ENCODE results near the gene FSCN2.

FSCN2 gene

DNA sequence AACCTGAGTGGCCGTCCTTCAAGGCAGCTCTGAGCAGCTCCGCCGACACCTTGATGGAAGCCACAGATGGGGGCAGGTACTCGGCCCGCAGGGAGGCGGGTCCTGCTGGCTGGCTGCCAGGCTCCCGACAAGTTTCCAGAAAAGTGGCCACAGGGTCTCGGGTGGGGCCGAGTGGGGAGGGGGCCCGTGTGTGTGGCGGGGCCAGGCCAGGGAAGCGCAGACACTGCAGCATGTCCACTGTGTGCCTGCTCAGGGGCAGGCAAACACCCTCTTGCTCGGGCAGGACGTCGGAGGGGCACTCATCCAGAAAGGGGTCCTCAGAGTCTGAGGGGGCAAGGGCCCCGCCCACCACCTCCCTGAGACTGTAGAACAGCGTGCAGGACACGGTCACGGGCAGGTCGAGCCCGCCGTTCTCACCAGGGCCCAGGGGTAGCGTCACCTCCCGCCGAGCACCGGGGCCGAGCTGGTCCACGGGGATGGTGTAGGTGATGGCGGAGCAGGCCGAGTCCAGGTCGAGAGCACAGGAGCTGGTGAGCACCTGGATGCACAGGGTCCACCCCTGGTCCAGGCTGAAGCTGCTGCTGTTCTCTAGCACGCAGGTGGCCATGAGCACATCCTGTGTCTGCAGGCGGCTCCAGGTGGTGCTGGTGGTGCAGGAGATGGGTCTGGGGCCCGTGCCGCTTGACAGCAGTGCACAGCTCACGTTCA, 18.9 kb downstream of the FSCN2 start:
- H3K27ac ChIP-seq (ENCODE audit: low read depth, low read length) = no peak overlapping the region
- no peak overlapping the region for H3K9ac ChIP-seq (ENCODE audit: low read depth, low read length)
- no peaks in the 10 kb centered on the region for H3K9me3 ChIP-seq (ENCODE audit: control insufficient read depth, insufficient read depth, low read length)
- peaks cover 72% of the 10 kb centered on the region for H3K36me3 ChIP-seq (ENCODE audit: control insufficient read depth, insufficient read depth, low read length)
- H3K4me1 ChIP-seq (ENCODE audit: control insufficient read depth, insufficient read depth, low read length) = peaks cover 3% of the 10 kb centered on the region; the same call in 1 of the 2 replicates
- no peaks in the 10 kb centered on the region for H3K27me3 ChIP-seq (ENCODE audit: control insufficient read depth, insufficient read depth, low read length)
- no peak overlapping the region for H3K4me3 ChIP-seq (ENCODE audit: low read depth, low read length)

GRCh38 chr17:81547614-81547982, 19.4 kb downstream of the FSCN2 start:
- Histone ChIP-seq H3K9me3 (ENCODE audit: control insufficient read depth, insufficient read depth, low read length) (no peaks in the 10 kb centered on the region), H3K27me3 (ENCODE audit: control insufficient read depth, insufficient read depth, low read length) (no peaks in the 10 kb centered on the region), H3K4me3 (ENCODE audit: low read depth, low read length) (no peak overlapping the region), H3K4me1 (ENCODE audit: control insufficient read depth, insufficient read depth, low read length) (peaks cover 3% of the 10 kb centered on the region; the same call in 1 of the 2 replicates), H3K36me3 (ENCODE audit: control insufficient read depth, insufficient read depth, low read length) (peaks cover 72% of the 10 kb centered on the region), H3K9ac (ENCODE audit: low read depth, low read length) (no peak overlapping the region), H3K27ac (ENCODE audit: low read depth, low read length) (no peak overlapping the region)

DNA sequence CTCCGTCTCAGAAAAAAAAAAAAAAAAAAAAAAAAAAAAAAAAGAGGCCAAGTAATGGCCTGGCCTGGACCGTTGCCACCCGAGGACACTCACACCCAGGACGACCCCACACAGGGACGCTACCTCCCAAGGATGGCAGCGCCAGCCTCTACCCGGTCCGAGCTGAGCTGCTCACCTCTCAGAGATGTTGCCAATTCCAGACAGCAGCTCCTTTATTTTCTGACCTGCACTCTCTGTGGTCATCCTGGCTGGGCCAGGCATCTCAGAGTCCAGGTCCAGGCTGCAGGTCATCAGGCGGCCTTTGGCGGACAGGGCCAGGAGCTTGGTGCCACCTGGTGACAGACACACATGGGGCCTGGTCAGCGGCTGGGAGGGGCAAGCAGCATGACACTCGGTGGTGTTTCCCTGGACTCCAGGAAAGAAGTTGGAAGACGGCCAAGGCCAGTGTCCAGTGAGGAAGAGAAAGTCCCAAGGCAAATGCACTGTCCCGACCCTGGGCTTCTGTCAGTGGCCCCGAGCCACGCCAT, 20.9 kb downstream of the FSCN2 start:
- H3K36me3 ChIP-seq (ENCODE audit: control insufficient read depth, insufficient read depth, low read length) = peaks cover 65% of the 10 kb centered on the region
- H3K4me1 ChIP-seq (ENCODE audit: control insufficient read depth, insufficient read depth, low read length) = peaks cover 8% of the 10 kb centered on the region; the same call in 1 of the 2 replicates
- H3K9me3 ChIP-seq (ENCODE audit: control insufficient read depth, insufficient read depth, low read length) = no peaks in the 10 kb centered on the region
- no peaks in the 10 kb centered on the region for H3K27me3 ChIP-seq (ENCODE audit: control insufficient read depth, insufficient read depth, low read length)
- H3K27ac ChIP-seq (ENCODE audit: low read depth, low read length) = no peak overlapping the region
- no peak overlapping the region for H3K4me3 ChIP-seq (ENCODE audit: low read depth, low read length)
- H3K9ac ChIP-seq (ENCODE audit: low read depth, low read length) = no peak overlapping the region

- H3K9ac ChIP-seq (ENCODE audit: low read depth, low read length) = no peak overlapping the region
- no peaks in the 10 kb centered on the region for H3K9me3 ChIP-seq (ENCODE audit: control insufficient read depth, insufficient read depth, low read length)
- H3K4me3 ChIP-seq (ENCODE audit: low read depth, low read length) = no peak overlapping the region
- H3K36me3 ChIP-seq (ENCODE audit: control insufficient read depth, insufficient read depth, low read length) = peaks cover 58% of the 10 kb centered on the region
- no peaks in the 10 kb centered on the region for H3K27me3 ChIP-seq (ENCODE audit: control insufficient read depth, insufficient read depth, low read length)
- no peak overlapping the region for H3K27ac ChIP-seq (ENCODE audit: low read depth, low read length)
- peaks cover 8% of the 10 kb centered on the region; the same call in 1 of the 2 replicates for H3K4me1 ChIP-seq (ENCODE audit: control insufficient read depth, insufficient read depth, low read length)
These were observed 21.6 kb downstream of the FSCN2 start for GRCh38 chr17:81549826-81550225.

- Histone ChIP-seq H3K36me3 (ENCODE audit: control insufficient read depth, insufficient read depth, low read length) (peaks cover 53% of the 10 kb centered on the region), H3K4me3 (ENCODE audit: low read depth, low read length) (no peak overlapping the region), H3K9ac (ENCODE audit: low read depth, low read length) (no peak overlapping the region), H3K27ac (ENCODE audit: low read depth, low read length) (no peak overlapping the region), H3K9me3 (ENCODE audit: control insufficient read depth, insufficient read depth, low read length) (no peaks in the 10 kb centered on the region), H3K27me3 (ENCODE audit: control insufficient read depth, insufficient read depth, low read length) (no peaks in the 10 kb centered on the region), H3K4me1 (ENCODE audit: control insufficient read depth, insufficient read depth, low read length) (peaks cover 8% of the 10 kb centered on the region; the same call in 1 of the 2 replicates)
These were observed 22.1 kb downstream of the FSCN2 start for GRCh38 chr17:81550285-81550684.

- peaks cover 47% of the 10 kb centered on the region for H3K36me3 ChIP-seq (ENCODE audit: control insufficient read depth, insufficient read depth, low read length)
- H3K4me3 ChIP-seq (ENCODE audit: low read depth, low read length) = peak overlapping the region; percentile 96
- H3K9ac ChIP-seq (ENCODE audit: low read depth, low read length) = no peak overlapping the region
- H3K27me3 ChIP-seq (ENCODE audit: control insufficient read depth, insufficient read depth, low read length) = no peaks in the 10 kb centered on the region
- no peak overlapping the region for H3K27ac ChIP-seq (ENCODE audit: low read depth, low read length)
- no peaks in the 10 kb centered on the region for H3K9me3 ChIP-seq (ENCODE audit: control insufficient read depth, insufficient read depth, low read length)
- H3K4me1 ChIP-seq (ENCODE audit: control insufficient read depth, insufficient read depth, low read length) = peaks cover 8% of the 10 kb centered on the region; the same call in 1 of the 2 replicates
These were observed 22.8 kb downstream of the FSCN2 start for GRCh38 chr17:81550830-81551457.

- H3K4me1 ChIP-seq (ENCODE audit: control insufficient read depth, insufficient read depth, low read length) = peaks cover 8% of the 10 kb centered on the region; the same call in 1 of the 2 replicates
- H3K27ac ChIP-seq (ENCODE audit: low read depth, low read length) = peak overlapping the region; percentile 40
These were observed 23.5 kb downstream of the FSCN2 start for GRCh38 chr17:81551458-81552243.

DNA sequence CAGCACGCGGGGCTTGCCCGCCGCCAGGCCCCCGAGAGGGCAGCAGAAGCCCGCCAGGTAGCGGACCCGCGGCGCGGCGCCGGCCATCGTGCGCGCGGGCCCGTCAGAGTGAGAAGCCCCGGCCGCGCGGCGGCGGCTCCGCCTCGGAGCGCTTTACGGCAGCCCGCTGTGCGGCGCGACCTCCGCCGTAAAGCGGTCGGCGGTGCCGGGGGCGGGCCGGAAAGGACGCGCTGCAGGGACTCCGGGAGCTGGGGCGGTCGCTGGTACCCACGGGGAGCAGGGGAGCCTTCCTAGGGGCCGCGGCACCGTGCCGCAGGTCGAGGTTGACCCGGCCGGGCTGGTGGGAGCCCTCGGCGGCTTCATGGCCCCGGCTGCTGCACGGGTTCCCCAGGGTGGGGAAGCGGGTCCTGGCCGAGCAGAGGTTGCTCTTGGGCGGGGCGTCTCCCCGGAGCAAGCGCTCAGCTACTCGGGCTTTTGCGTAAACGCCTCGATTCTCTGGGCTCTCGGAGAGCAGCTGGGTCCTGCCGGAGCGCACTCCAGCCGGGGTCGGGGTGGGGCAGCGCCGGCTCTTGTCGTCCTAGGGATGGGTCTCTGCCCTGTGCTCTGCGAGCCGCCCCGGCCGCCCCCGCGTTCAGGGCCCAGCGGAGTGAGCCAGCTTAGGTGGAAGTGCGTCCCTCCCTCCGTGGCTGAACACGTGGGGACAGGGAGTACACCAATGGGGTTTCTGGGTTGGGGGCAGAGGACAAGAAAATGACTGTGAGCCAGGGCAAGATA, 24.3 kb downstream of the FSCN2 start, which contains the start of gene FAAP100:
Gene FAAP100, minus strand, starts transcription at position 110 of the 774 bp plus-strand sequence. Its CDS starts 23 bp downstream, at position 87.
- Histone ChIP-seq H3K36me3 (ENCODE audit: control insufficient read depth, insufficient read depth, low read length) (peaks cover 35% of the 10 kb centered on the region), H3K9ac (ENCODE audit: low read depth, low read length) (peak within 1 kb of the TSS; percentile 71), H3K4me3 (ENCODE audit: low read depth, low read length) (peak within 1 kb of the TSS; percentile 96), H3K9me3 (ENCODE audit: control insufficient read depth, insufficient read depth, low read length) (no peaks in the 10 kb centered on the region), H3K4me1 (ENCODE audit: control insufficient read depth, insufficient read depth, low read length) (peaks cover 8% of the 10 kb centered on the region; the same call in 1 of the 2 replicates), H3K27ac (ENCODE audit: low read depth, low read length) (peak within 1 kb of the TSS; percentile 78), H3K27me3 (ENCODE audit: control insufficient read depth, insufficient read depth, low read length) (no peaks in the 10 kb centered on the region)

More at GRCh38 chr17:81551458-81552243, 23.5 kb downstream of the FSCN2 start:
- H3K9ac ChIP-seq (ENCODE audit: low read depth, low read length) = peak overlapping the region; percentile 71
- H3K27me3 ChIP-seq (ENCODE audit: control insufficient read depth, insufficient read depth, low read length) = no peaks in the 10 kb centered on the region
- H3K36me3 ChIP-seq (ENCODE audit: control insufficient read depth, insufficient read depth, low read length) = peaks cover 39% of the 10 kb centered on the region
- H3K9me3 ChIP-seq (ENCODE audit: control insufficient read depth, insufficient read depth, low read length) = no peaks in the 10 kb centered on the region
- peak overlapping the region; percentile 96 for H3K4me3 ChIP-seq (ENCODE audit: low read depth, low read length)

DNA sequence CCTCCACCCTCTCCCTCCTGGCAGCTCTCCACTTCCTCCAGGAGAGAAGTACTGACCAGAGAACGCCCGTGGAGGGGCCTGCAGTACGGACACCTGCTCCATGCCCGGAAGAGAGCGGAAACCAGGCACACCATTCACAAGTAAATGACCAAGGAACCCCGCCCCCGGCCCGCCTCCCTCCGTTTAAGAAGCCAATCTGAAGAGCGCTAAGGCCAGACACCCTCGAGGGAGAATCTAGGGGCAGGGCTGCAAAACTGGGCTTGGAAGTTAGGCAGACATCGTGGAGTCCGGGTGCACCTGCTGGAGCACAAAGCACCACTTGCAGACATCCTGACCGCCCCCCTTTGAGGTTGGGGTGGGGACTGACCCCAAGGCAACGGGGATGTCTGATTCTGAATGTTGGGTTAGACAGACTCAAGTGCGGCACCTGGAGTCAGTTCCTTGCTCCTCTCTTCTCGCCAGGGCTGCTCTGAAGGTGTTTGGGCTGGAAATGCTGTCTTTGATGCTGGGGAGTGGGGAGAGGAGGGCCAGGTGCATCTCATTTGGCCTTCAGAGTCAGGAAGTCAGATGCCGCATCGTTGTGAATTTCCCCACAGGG, 24.9 kb downstream of the FSCN2 start:
- Histone ChIP-seq H3K27me3 (ENCODE audit: control insufficient read depth, insufficient read depth, low read length) (no peaks in the 10 kb centered on the region), H3K9me3 (ENCODE audit: control insufficient read depth, insufficient read depth, low read length) (no peaks in the 10 kb centered on the region), H3K4me1 (ENCODE audit: control insufficient read depth, insufficient read depth, low read length) (peaks cover 8% of the 10 kb centered on the region; the same call in 1 of the 2 replicates), H3K27ac (ENCODE audit: low read depth, low read length) (peak overlapping the region; percentile 78), H3K36me3 (ENCODE audit: control insufficient read depth, insufficient read depth, low read length) (peaks cover 35% of the 10 kb centered on the region), H3K9ac (ENCODE audit: low read depth, low read length) (peak overlapping the region; percentile 71), H3K4me3 (ENCODE audit: low read depth, low read length) (peak overlapping the region; percentile 96)
